Fibroblast of lung (primary cell): ENCODE measurements around the gene ITGA2.

Experiments used
- CTCF ChIP-seq, 2 donors: IDR thresholded peaks in 1 of 2; conservative IDR thresholded peaks in 1 of 2; 1 replicate in 1 of 2; 2 replicates in 1 of 2; pipeline ENCODE4 v1.5.1; 2011 to 2012; ENCODE audit warnings: low read length in 2 of 2, control low read depth in 1 of 2, inconsistent platforms in 1 of 2, low read depth in 1 of 2, mild to moderate bottlenecking in 1 of 2
- EZH2 ChIP-seq: IDR thresholded peaks from 2 replicates; pipeline ENCODE4 v1.5.1; 2012; ENCODE audit warnings: low read length, control low read depth, mild to moderate bottlenecking; ENCODE audit errors: missing control alignments

- TF ChIP-seq CTCF (conservative IDR thresholded peaks at IDR 0.05 in 1 of 2, IDR thresholded peaks at IDR 0.05 in 1 of 2; ENCODE audit: low read depth in 1 of 2, low read length in 2 of 2) (no peak), EZH2 (no peak)
Observed at GRCh38 chr5:53063791-53064190, 74.6 kb downstream of the ITGA2 start.
